Lower lobe of right lung (tissue), 2 donors: Measurements from ENCODE around the gene JARID2. TPM values are rescaled to one million over a fixed set of nuclear protein-coding genes. Genes with fewer than 3 reads are reported as not detected.

Source experiments
- ATAC-seq, 2 donors: fragments of 200-7000 bp; cut with Tn5 transposase; one replicate each; pipeline ENCODE4 v1.9.1; 2020 to 2022; ENCODE audit warnings: mild to moderate bottlenecking in 2 of 2, moderate library complexity in 2 of 2
- DNase-seq: peaks from one replicate; pipeline ENCODE4 v3.0.0-alpha.2; 2020
- H3K27ac ChIP-seq: fragments of 200-600 bp; one replicate; pipeline ENCODE4 v1.8.0; 2022
- H3K27me3 ChIP-seq: fragments of 200-600 bp; one replicate; pipeline ENCODE4 v1.8.0; 2022; ENCODE audit warnings: low read depth
- H3K36me3 ChIP-seq: fragments of 200-600 bp; one replicate; pipeline ENCODE4 v1.8.0; 2022; ENCODE audit warnings: mild to moderate bottlenecking
- H3K4me1 ChIP-seq: fragments of 200-600 bp; one replicate; pipeline ENCODE4 v1.8.0; 2022
- H3K4me3 ChIP-seq: fragments of 200-600 bp; one replicate; pipeline ENCODE4 v1.8.0; 2022; ENCODE audit warnings: mild to moderate bottlenecking
- H3K9me3 ChIP-seq: fragments of 200-600 bp; one replicate; pipeline ENCODE4 v1.8.0; 2022
- intact Hi-C: fragments of 100-400 bp; cut with DNase I; formaldehyde crosslinking; loops from one replicate; pipeline ENCODE4 v1.11.0; 2022
- total RNA-seq: library from RNA; stranded (reverse); fragmentation: NEBNext Ultra II Directional; extraction: Animal tissue kit (Norgen Biotek cat#: 25700); gene quantifications from one replicate; pipeline ENCODE4 v1.2.1, GENCODE V29; 2021
- TF ChIP-seq, protein P1 (sequence below): fragments of 200-600 bp; IDR thresholded peaks from one replicate; pipeline ENCODE4 v1.8.0; 2022; ENCODE audit warnings: antibody characterized with exemption, mild to moderate bottlenecking
- donor health status: DM: no; HTN: yes; CAD: no; lungs with severe emphysema.

JARID2 gene
- total RNA-seq, 1 donor from 2014 or later: 16.0 TPM

- Histone ChIP-seq H3K27ac (no peak overlapping the region), H3K36me3 (no peaks in the 10 kb centered on the region), H3K27me3 (no peaks in the 10 kb centered on the region), H3K9me3 (peaks cover 15% of the 10 kb centered on the region), H3K4me1 (peaks cover 19% of the 10 kb centered on the region), H3K4me3 (no peak overlapping the region)
- no peak for ATAC-seq
- TF ChIP-seq, protein P1, sequence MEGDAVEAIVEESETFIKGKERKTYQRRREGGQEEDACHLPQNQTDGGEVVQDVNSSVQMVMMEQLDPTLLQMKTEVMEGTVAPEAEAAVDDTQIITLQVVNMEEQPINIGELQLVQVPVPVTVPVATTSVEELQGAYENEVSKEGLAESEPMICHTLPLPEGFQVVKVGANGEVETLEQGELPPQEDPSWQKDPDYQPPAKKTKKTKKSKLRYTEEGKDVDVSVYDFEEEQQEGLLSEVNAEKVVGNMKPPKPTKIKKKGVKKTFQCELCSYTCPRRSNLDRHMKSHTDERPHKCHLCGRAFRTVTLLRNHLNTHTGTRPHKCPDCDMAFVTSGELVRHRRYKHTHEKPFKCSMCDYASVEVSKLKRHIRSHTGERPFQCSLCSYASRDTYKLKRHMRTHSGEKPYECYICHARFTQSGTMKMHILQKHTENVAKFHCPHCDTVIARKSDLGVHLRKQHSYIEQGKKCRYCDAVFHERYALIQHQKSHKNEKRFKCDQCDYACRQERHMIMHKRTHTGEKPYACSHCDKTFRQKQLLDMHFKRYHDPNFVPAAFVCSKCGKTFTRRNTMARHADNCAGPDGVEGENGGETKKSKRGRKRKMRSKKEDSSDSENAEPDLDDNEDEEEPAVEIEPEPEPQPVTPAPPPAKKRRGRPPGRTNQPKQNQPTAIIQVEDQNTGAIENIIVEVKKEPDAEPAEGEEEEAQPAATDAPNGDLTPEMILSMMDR: no peak
- no peak for DNase-seq
- intact Hi-C loops: no loop called here
Measured at GRCh38 chr6:15416932-15417509, 171.2 kb downstream of the JARID2 start.

DNA sequence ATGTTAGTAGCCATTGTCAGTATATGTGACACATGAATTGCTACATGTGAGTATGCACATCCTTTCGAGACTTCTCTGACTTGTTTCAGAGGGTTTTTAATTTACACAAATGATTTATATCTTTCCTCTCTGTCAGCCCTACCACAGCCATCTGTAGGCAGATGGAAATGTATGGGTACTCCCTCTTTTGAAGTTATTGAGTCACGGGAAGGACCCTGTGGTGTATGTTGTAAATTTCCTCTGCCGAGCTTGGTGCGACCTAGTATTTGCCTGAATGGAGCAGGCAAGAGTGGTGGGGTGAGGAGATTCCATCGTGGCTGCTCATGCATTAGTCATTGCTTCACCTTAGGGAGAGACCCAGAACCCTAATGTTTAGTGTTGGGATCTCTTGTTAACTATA is 171.9 kb downstream of the JARID2 start:
- intact Hi-C loops: no loop called here

GRCh38 chr6:15419493-15419892 is 173.6 kb downstream of the JARID2 start:
- DNase-seq (no peak), ATAC-seq (no peak)
- H3K27ac ChIP-seq: no peak overlapping the region
- H3K27me3 ChIP-seq: no peaks in the 10 kb centered on the region
- TF ChIP-seq, protein P1: no peak
- intact Hi-C loops: no loop called here
- no peaks in the 10 kb centered on the region for H3K36me3 ChIP-seq
- H3K9me3 ChIP-seq: peaks cover 15% of the 10 kb centered on the region
- no peak overlapping the region for H3K4me3 ChIP-seq
- peaks cover 13% of the 10 kb centered on the region for H3K4me1 ChIP-seq

More for the DNA sequence above, 171.9 kb downstream of the JARID2 start:
- ATAC-seq (no peak), DNase-seq (no peak)
- Histone ChIP-seq H3K36me3 (no peaks in the 10 kb centered on the region), H3K27me3 (no peaks in the 10 kb centered on the region), H3K27ac (no peak overlapping the region), H3K4me3 (no peak overlapping the region), H3K4me1 (peaks cover 24% of the 10 kb centered on the region), H3K9me3 (peaks cover 15% of the 10 kb centered on the region)
- TF ChIP-seq, protein P1: no peak

DNA sequence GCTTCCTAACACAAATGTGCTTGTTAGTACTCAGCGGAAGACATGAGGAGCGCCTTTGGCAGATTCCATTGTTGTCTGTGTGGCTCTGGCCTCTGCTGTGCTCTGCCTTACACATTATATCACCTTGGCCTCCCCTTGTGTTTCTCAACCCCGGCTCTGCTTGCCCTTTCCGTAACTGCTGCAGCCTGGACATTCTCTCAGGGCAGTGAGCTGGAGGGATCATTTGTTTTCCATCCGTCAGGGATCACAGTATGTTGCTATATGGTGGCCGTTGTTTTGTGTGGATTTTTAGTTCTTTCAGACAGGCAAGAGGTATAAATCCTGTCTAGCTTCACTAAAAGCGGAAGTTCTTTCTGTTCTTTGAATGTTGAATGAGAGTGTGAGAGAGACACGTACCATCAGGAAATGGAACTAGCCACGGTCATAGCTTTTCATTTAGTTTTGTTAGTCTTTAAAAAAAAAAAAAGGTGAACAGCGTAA is 175.1 kb downstream of the JARID2 start:
- ATAC-seq (no peak), DNase-seq (no peak)
- intact Hi-C loops: no loop called here

GRCh38 chr6:15421945-15422733 is 176.3 kb downstream of the JARID2 start:
- Histone ChIP-seq H3K9me3 (peaks cover 15% of the 10 kb centered on the region), H3K4me1 (peaks cover 32% of the 10 kb centered on the region), H3K27ac (no peak overlapping the region), H3K27me3 (no peaks in the 10 kb centered on the region), H3K36me3 (no peaks in the 10 kb centered on the region), H3K4me3 (no peak overlapping the region)
- no peak for ATAC-seq
- DNase-seq: no peak
- intact Hi-C loops: no loop called here
- TF ChIP-seq, protein P1: no peak

More for the DNA sequence above, 175.1 kb downstream of the JARID2 start:
- no peaks in the 10 kb centered on the region for H3K27me3 ChIP-seq
- no peak overlapping the region for H3K27ac ChIP-seq
- H3K4me3 ChIP-seq: no peak overlapping the region
- peaks cover 15% of the 10 kb centered on the region for H3K9me3 ChIP-seq
- H3K4me1 ChIP-seq: peaks cover 20% of the 10 kb centered on the region
- TF ChIP-seq, protein P1: no peak
- H3K36me3 ChIP-seq: no peaks in the 10 kb centered on the region
